Fibroblast of lung (primary cell): ENCODE data around the gene TEAD3. TPM values are rescaled to one million over a fixed set of nuclear protein-coding genes. Genes with fewer than 3 reads are reported as not detected.

ENCODE experiments used
- DNase-seq, 2 donors: peaks; one replicate each; pipeline versions ENCODE4 v3.0.0 to v3.0.0-alpha.2; 2010; ENCODE audit warnings: low read depth in 2 of 2
- H2AFZ ChIP-seq: 2 replicates; pipeline ENCODE4 v1.5.1; 2012; ENCODE audit warnings: low read length, control low read depth, inconsistent platforms
- H3K27ac ChIP-seq: 2 replicates; pipeline ENCODE4 v1.5.1; 2011; ENCODE audit warnings: low read length, control low read depth; ENCODE audit not compliant: insufficient read depth
- H3K27me3 ChIP-seq: 2 replicates; pipeline ENCODE4 v1.5.1; 2011; ENCODE audit warnings: mild to moderate bottlenecking, low read length; ENCODE audit not compliant: control insufficient read depth, insufficient read depth
- H3K36me3 ChIP-seq: 2 replicates; pipeline ENCODE4 v1.5.1; 2011; ENCODE audit warnings: low read length; ENCODE audit not compliant: control insufficient read depth, insufficient read depth
- H3K4me1 ChIP-seq: 2 replicates; pipeline ENCODE4 v1.5.1; 2011; ENCODE audit warnings: low read length; ENCODE audit not compliant: control insufficient read depth, insufficient read depth; ENCODE audit errors: extremely low read depth
- H3K4me2 ChIP-seq: 2 replicates; pipeline ENCODE4 v1.5.1; 2011; ENCODE audit warnings: low read length, control low read depth; ENCODE audit not compliant: insufficient read depth; ENCODE audit errors: extremely low read depth
- H3K4me3 ChIP-seq, 4 experiments: fragments of 200-600 bp in 1 of 4; sonication (generic) in 1 of 4; replicated peaks in 1 of 4; 2 replicates each; pipeline ENCODE4 v1.5.1; 2011 to 2016; ENCODE audit warnings: low read length in 4 of 4, low read depth in 3 of 4, mild to moderate bottlenecking in 3 of 4, control low read depth in 2 of 4, inconsistent platforms in 1 of 4, mixed read lengths in 1 of 4; ENCODE audit not compliant: insufficient read depth in 1 of 4; ENCODE audit errors: control extremely low read depth in 1 of 4
- H3K79me2 ChIP-seq: 2 replicates; pipeline ENCODE4 v1.5.1; 2012; ENCODE audit warnings: mild to moderate bottlenecking, low read length, inconsistent platforms; ENCODE audit not compliant: control insufficient read depth, insufficient read depth
- H3K9ac ChIP-seq: 2 replicates; pipeline ENCODE4 v1.5.1; 2011; ENCODE audit warnings: mild to moderate bottlenecking, low read length, control low read depth; ENCODE audit not compliant: insufficient read depth
- H3K9me3 ChIP-seq: 2 replicates; pipeline ENCODE4 v1.5.1; 2012; ENCODE audit warnings: low read depth, low read length; ENCODE audit not compliant: control insufficient read depth, insufficient read depth
- H4K20me1 ChIP-seq: 2 replicates; pipeline ENCODE4 v1.5.1; 2011; ENCODE audit warnings: low read length; ENCODE audit not compliant: control insufficient read depth, insufficient read depth; ENCODE audit errors: extremely low read depth
- CTCF ChIP-seq, 2 donors: IDR thresholded peaks in 1 of 2; conservative IDR thresholded peaks in 1 of 2; 1 replicate in 1 of 2; 2 replicates in 1 of 2; pipeline ENCODE4 v1.5.1; 2011 to 2012; ENCODE audit warnings: low read length in 2 of 2, control low read depth in 1 of 2, inconsistent platforms in 1 of 2, low read depth in 1 of 2, mild to moderate bottlenecking in 1 of 2
- EZH2 ChIP-seq: IDR thresholded peaks from 2 replicates; pipeline ENCODE4 v1.5.1; 2012; ENCODE audit warnings: low read length, control low read depth, mild to moderate bottlenecking; ENCODE audit errors: missing control alignments
- polyA plus RNA-seq, 2 donors: library from polyadenylated mRNA; depleted of rRNA in 1 of 2; stranded (reverse) in 1 of 2; unstranded in 1 of 2; fragments of >200 nt; gene quantifications; 2 replicates each; pipeline ENCODE4 v1.2.1, GENCODE V29; 2011 to 2012; ENCODE audit warnings: missing spikeins in 1 of 2
- total RNA-seq: library from RNA; depleted of rRNA; stranded (reverse); fragments of >200 nt; gene quantifications from 2 replicates; pipeline ENCODE4 v1.2.1, GENCODE V29; 2014

TEAD3 gene
- total and polyA plus RNA-seq, 2 donors (not counting 1 experiment from before 2014, with no cell fraction given), result 9.6 to 26.7 TPM

DNA sequence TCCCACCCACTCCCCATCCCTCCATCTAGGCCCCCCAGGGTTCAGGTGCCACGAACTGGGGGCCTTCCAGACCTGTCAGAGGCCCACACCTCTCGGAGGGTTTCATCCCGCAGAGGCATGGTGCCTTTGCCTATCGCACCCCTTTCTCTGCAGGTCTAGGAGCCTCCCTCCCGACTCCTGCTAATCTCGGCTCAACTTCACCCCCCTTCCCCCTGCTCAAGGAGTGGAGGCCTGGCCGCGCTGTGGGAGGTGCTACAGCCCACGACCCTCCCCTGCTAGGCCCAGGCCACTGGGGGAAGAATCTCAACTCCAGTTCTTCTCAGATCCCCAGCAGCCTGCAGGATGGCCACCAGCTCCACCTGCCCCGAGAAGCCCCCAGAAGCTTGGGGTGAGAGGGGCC, 15.9 kb upstream of the TEAD3 start, which contains the start of gene TULP1:
TSS of gene TULP1 (minus strand) at position 157 of the 400 bp plus-strand sequence. CDS start at position 119, 38 bp downstream.
- no peak within 1 kb of the TSS for H3K4me3 ChIP-seq
- no peaks in the 10 kb centered on the region for H4K20me1 ChIP-seq
- DNase-seq, result no peak
- no peaks in the 10 kb centered on the region for H3K4me1 ChIP-seq
- no peak within 1 kb of the TSS for H2AFZ ChIP-seq
- no peak within 1 kb of the TSS for H3K9ac ChIP-seq
- no peak within 1 kb of the TSS for H3K27ac ChIP-seq
- peaks cover 28% of the 10 kb centered on the region for H3K27me3 ChIP-seq
- H3K79me2 ChIP-seq, result no peaks in the 10 kb centered on the region
- no peaks in the 10 kb centered on the region for H3K9me3 ChIP-seq
- H3K36me3 ChIP-seq, result no peaks in the 10 kb centered on the region
- H3K4me2 ChIP-seq, result no peak within 1 kb of the TSS
- no peak for TF ChIP-seq CTCF (conservative IDR thresholded peaks at IDR 0.05 in 1 of 2, IDR thresholded peaks at IDR 0.05 in 1 of 2; ENCODE audit: low read depth in 1 of 2, low read length in 2 of 2)
- TF ChIP-seq EZH2, result no peak

- no peak overlapping the region for H3K27ac ChIP-seq
- H2AFZ ChIP-seq, result no peak overlapping the region
- H3K27me3 ChIP-seq, result peaks cover 28% of the 10 kb centered on the region
- no peaks in the 10 kb centered on the region for H3K9me3 ChIP-seq
- no peaks in the 10 kb centered on the region for H3K36me3 ChIP-seq
- H3K79me2 ChIP-seq, result no peaks in the 10 kb centered on the region
- no peak for DNase-seq
- TF ChIP-seq CTCF (conservative IDR thresholded peaks at IDR 0.05 in 1 of 2, IDR thresholded peaks at IDR 0.05 in 1 of 2; ENCODE audit: low read depth in 1 of 2, low read length in 2 of 2) (no peak), EZH2 (no peak)
- H3K4me1 ChIP-seq, result no peaks in the 10 kb centered on the region
- H3K4me2 ChIP-seq, result no peak overlapping the region
- no peaks in the 10 kb centered on the region for H4K20me1 ChIP-seq
- no peak overlapping the region for H3K9ac ChIP-seq
- H3K4me3 ChIP-seq, result no peak overlapping the region
These were observed 15.1 kb upstream of the TEAD3 start for GRCh38 chr6:35512006-35512405.

GRCh38 chr6:35511562-35511941, 14.7 kb upstream of the TEAD3 start:
- Histone ChIP-seq H3K4me1 (no peaks in the 10 kb centered on the region), H3K4me3 (no peak overlapping the region), H3K36me3 (no peaks in the 10 kb centered on the region), H3K79me2 (no peaks in the 10 kb centered on the region), H3K27me3 (peaks cover 28% of the 10 kb centered on the region), H4K20me1 (no peaks in the 10 kb centered on the region), H3K27ac (no peak overlapping the region), H3K4me2 (no peak overlapping the region), H2AFZ (no peak overlapping the region), H3K9ac (no peak overlapping the region), H3K9me3 (no peaks in the 10 kb centered on the region)
- DNase-seq, result no peak
- TF ChIP-seq CTCF (conservative IDR thresholded peaks at IDR 0.05 in 1 of 2, IDR thresholded peaks at IDR 0.05 in 1 of 2; ENCODE audit: low read depth in 1 of 2, low read length in 2 of 2) (no peak), EZH2 (no peak)
